ENCODE results near the gene SORCS3. TPM values are rescaled to one million over a fixed set of nuclear protein-coding genes. Genes with fewer than 3 reads are reported as not detected.

SORCS3 gene
- total RNA-seq, 1 experiment from 2014 or later, result not detected

GRCh38 chr10:104767282-104767681, 126.2 kb downstream of the SORCS3 start:
- Histone ChIP-seq H3K9me2 (ENCODE audit: insufficient read depth) (no peaks in the 10 kb centered on the region), H3K4me3 (replicated peaks in 1 of 2; ENCODE audit: low read depth in 1 of 2, low read length in 2 of 2) (no peak overlapping the region), H2AFZ (ENCODE audit: low read depth, low read length, poor library complexity, severe bottlenecking) (no peak overlapping the region), H3K79me2 (ENCODE audit: insufficient read depth, low read length) (no peaks in the 10 kb centered on the region), H3K4me2 (ENCODE audit: low read length) (no peak overlapping the region), H3K36me3 (ENCODE audit: control insufficient read depth in 1 of 2, insufficient read depth in 2 of 2, low read length in 2 of 2) (no peaks in the 10 kb centered on the region), H4K20me1 (ENCODE audit: insufficient read depth) (no peaks in the 10 kb centered on the region), H3K27me3 (ENCODE audit: insufficient read depth, low read length) (peaks cover 52% of the 10 kb centered on the region), H3K27ac (ENCODE audit: low read depth, low read length) (no peak overlapping the region), H3K9me3 (ENCODE audit: control insufficient read depth in 1 of 2, insufficient read depth in 1 of 2, low read depth in 1 of 2, low read length in 2 of 2) (no peaks in the 10 kb centered on the region), H3K9ac (ENCODE audit: low read length) (no peak overlapping the region), H3K4me1 (ENCODE audit: control insufficient read depth in 1 of 2, insufficient read depth in 2 of 2, low read length in 2 of 2) (peaks cover 0 to 13% of the 10 kb centered on the region in 2 experiments; a peak in 2 of 4 replicates)
- TF ChIP-seq YY1 (IDR thresholded peaks at IDR 0.05; ENCODE audit: extremely low read depth, insufficient replicate concordance, low read depth, low read length) (no peak), SIN3A (IDR thresholded peaks at IDR 0.05; ENCODE audit: low read depth) (no peak), ATF3 (IDR thresholded peaks at IDR 0.05) (no peak), CEBPB (IDR thresholded peaks at IDR 0.05; ENCODE audit: low read depth) (no peak), POLR2A (IDR thresholded peaks at IDR 0.05; ENCODE audit: borderline replicate concordance, extremely low read depth, insufficient read depth, insufficient read length) (no peak), EZH2 (IDR thresholded peaks at IDR 0.05) (no peak), ZBTB33 (IDR thresholded peaks at IDR 0.05; ENCODE audit: extremely low read depth, insufficient replicate concordance, low read length) (no peak), JUND (IDR thresholded peaks at IDR 0.05) (no peak)
- ATAC-seq, result no peak
- CTCF ChIA-PET, result interaction anchor here (0.6 to 2.5 kb wide), 6 partner anchors 10 to 1901 kb away, joined by 3 to 26 read pairs (median 6); no protein-coding TSS in a partner anchor
- RAD21 ChIA-PET (ENCODE audit: low non-redundant PET in 1 of 2, low total read pairs in 2 of 2, uncharacterized antibody in 2 of 2, unreplicated experiment in 2 of 2), result interaction anchor here in 1 of 2 experiments (1.6 kb wide), 1 partner anchor 157 kb away, joined by 4 read pairs; no protein-coding TSS in a partner anchor
- BruUV-seq (replicated peaks), result no TSS peak
- POLR2A ChIA-PET, result interaction anchor here (0.7 to 1.0 kb wide), 2 partner anchors 360 to 979 kb away, joined by 3 to 5 read pairs; no protein-coding TSS in a partner anchor
- DNase-seq (ENCODE audit: low read depth, low spot score), result no peak
- intact Hi-C loops (cut with micrococcal nuclease), result loop anchor here (1.0 to 2.0 kb wide), 3 partner anchors 158 to 1408 kb away; no protein-coding TSS in a partner anchor
